Lower leg skin (tissue), 3 donors: ENCODE measurements around the gene PROM2.

Experiments used
- CTCF ChIP-seq, 3 donors: fragments of 450-650 bp; IDR thresholded peaks; one replicate each; pipeline ENCODE4 v1.5.1; 2016; ENCODE audit warnings: antibody characterized with exemption in 3 of 3, mild to moderate bottlenecking in 3 of 3, moderate library complexity in 2 of 3
- POLR2A ChIP-seq, 2 donors: fragments of 450-650 bp; IDR thresholded peaks; one replicate each; pipeline ENCODE4 v1.6.1; 2016 to 2017; ENCODE audit warnings: antibody characterized with exemption in 2 of 2, mild to moderate bottlenecking in 1 of 2, moderate library complexity in 1 of 2

- no peak for TF ChIP-seq CTCF (IDR thresholded peaks at IDR 0.05)
- no peak for TF ChIP-seq POLR2A (IDR thresholded peaks at IDR 0.05)
These were observed 9.1 kb upstream of the PROM2 start for GRCh38 chr2:95265182-95265581.
